Panc1 (cell line): ENCODE data around the gene NAAA. TPM values are rescaled to one million over a fixed set of nuclear protein-coding genes. Genes with fewer than 3 reads are reported as not detected.

Experiments used
- ATAC-seq: fragments of 200-7000 bp; cut with Tn5 transposase; 2 replicates; pipeline ENCODE4 v1.9.1; 2020; ENCODE audit warnings: mild to moderate bottlenecking, moderate library complexity
- BruUV-seq: library from RNA; stranded (reverse); fragments of 400-500 nt; replicated peaks from 2 replicates; lab custom pipeline; 2021; lab: Mats Ljungman, UMichigan
- CTCF ChIA-PET: fragments of 300-600 bp; sonication (Branson Sonifier 250); formaldehyde crosslinking; loops from one replicate; lab custom pipeline; 2022; ENCODE audit warnings: antibody characterized with exemption; lab: Charles Lee
- POLR2A ChIA-PET: fragments of 300-600 bp; sonication (Branson Sonifier 250); formaldehyde crosslinking; loops from one replicate; lab custom pipeline; 2022; ENCODE audit warnings: antibody characterized with exemption; lab: Charles Lee
- DNase-seq: peaks from one replicate; pipeline ENCODE4 v3.0.0-alpha.2; 2010; ENCODE audit warnings: low read depth, low spot score
- H3K27ac ChIP-seq: 2 replicates; pipeline ENCODE4 v1.5.1; 2011; ENCODE audit warnings: mild to moderate bottlenecking, low read length, inconsistent platforms
- H3K27me3 ChIP-seq: fragments of 200-500 bp; sonication (Bioruptor generic); 2 replicates; pipeline ENCODE4 v1.6.0; 2014; ENCODE audit warnings: low read length, inconsistent platforms; ENCODE audit not compliant: control insufficient read depth, insufficient read depth
- H3K36me3 ChIP-seq: fragments of 200-500 bp; sonication (Bioruptor generic); 2 replicates; pipeline ENCODE4 v1.5.1; 2014; ENCODE audit warnings: inconsistent platforms, mild to moderate bottlenecking, low read length, moderate library complexity; ENCODE audit not compliant: control insufficient read depth, insufficient read depth
- H3K4me1 ChIP-seq: 2 replicates; pipeline ENCODE4 v1.5.1; 2011; ENCODE audit warnings: inconsistent platforms, mild to moderate bottlenecking, low read length, moderate library complexity; ENCODE audit not compliant: control insufficient read depth, insufficient read depth
- H3K4me3 ChIP-seq, 2 experiments: 2 replicates each; pipeline ENCODE4 v1.5.1; 2011 to 2012; ENCODE audit warnings: low read depth in 2 of 2, low read length in 2 of 2, mild to moderate bottlenecking in 2 of 2, inconsistent platforms in 1 of 2, moderate library complexity in 1 of 2
- H3K9me3 ChIP-seq: fragments of 200-500 bp; sonication (Bioruptor generic); 2 replicates; pipeline ENCODE4 v1.5.1; 2014; ENCODE audit warnings: low read depth, mild to moderate bottlenecking, inconsistent platforms, low read length, moderate library complexity; ENCODE audit not compliant: control insufficient read depth, insufficient read depth
- CTCF ChIP-seq: fragments of 450-650 bp; IDR thresholded peaks from 2 replicates; pipeline ENCODE4 v1.5.1; 2017; ENCODE audit warnings: mild to moderate bottlenecking
- POLR2AphosphoS5 ChIP-seq: IDR thresholded peaks from 2 replicates; pipeline ENCODE4 v1.6.1; 2012; ENCODE audit warnings: mild to moderate bottlenecking, low read depth, low read length, moderate library complexity
- REST ChIP-seq, 2 experiments: IDR thresholded peaks; 2 replicates each; pipeline ENCODE4 v1.6.1; 2011 to 2012; ENCODE audit warnings: low read depth in 2 of 2, control low read depth in 1 of 2, low read length in 1 of 2, mild to moderate bottlenecking in 1 of 2, moderate library complexity in 1 of 2; ENCODE audit not compliant: insufficient read depth in 1 of 2
- SIN3A ChIP-seq: IDR thresholded peaks from 2 replicates; pipeline ENCODE4 v1.6.1; 2012; ENCODE audit warnings: low read depth, mild to moderate bottlenecking, low read length, moderate library complexity, borderline replicate concordance; ENCODE audit not compliant: insufficient read depth
- TCF7L2 ChIP-seq: IDR thresholded peaks from 2 replicates; pipeline ENCODE4 v1.6.1; 2011; ENCODE audit warnings: mild to moderate bottlenecking, low read depth, low read length, inconsistent platforms
- in situ Hi-C: cut with HindIII; loops from 2 replicates; pipeline ENCODE4 v1.10.0; 2016; ENCODE audit warnings: low sequenced_read_pairs, low pct_unique_long_range_greater_than_20kb
- intact Hi-C: fragments of 100-400 bp; cut with micrococcal nuclease; formaldehyde crosslinking; loops from one replicate; pipeline ENCODE4 v1.10.0; 2022; ENCODE audit not compliant: unreplicated experiment
- total RNA-seq: library from RNA; stranded (reverse); gene quantifications from one replicate; pipeline ENCODE4 v1.2.1, GENCODE V29; 2021; ENCODE audit not compliant: unreplicated experiment

Gene NAAA
- total RNA-seq, 1 experiment from 2014 or later: 11.9 TPM

GRCh38 chr4:75950213-75950815, 9.5 kb upstream of the NAAA start:
- no peak for TF ChIP-seq REST (IDR thresholded peaks at IDR 0.05; ENCODE audit: insufficient read depth in 1 of 2, low read depth in 2 of 2, low read length in 1 of 2)
- no peak for TF ChIP-seq CTCF
- TF ChIP-seq POLR2AphosphoS5: no peak
- no peak for TF ChIP-seq TCF7L2
- TF ChIP-seq SIN3A: no peak
- no peaks in the 10 kb centered on the region for H3K4me1 ChIP-seq
- no peak for ATAC-seq
- no TSS peak for BruUV-seq
- ChIA-PET POLR2A (no interaction called here), CTCF (no interaction called here)
- H3K27me3 ChIP-seq: no peaks in the 10 kb centered on the region
- H3K27ac ChIP-seq: no peak overlapping the region
- H3K36me3 ChIP-seq: peaks cover 29% of the 10 kb centered on the region
- no peak for DNase-seq
- intact Hi-C loops: no loop called here
- no peaks in the 10 kb centered on the region for H3K9me3 ChIP-seq
- no peak overlapping the region for H3K4me3 ChIP-seq
- in situ Hi-C loops: no loop called here

GRCh38 chr4:75948822-75949444, 8.1 kb upstream of the NAAA start:
- POLR2A ChIA-PET: no interaction called here
- DNase-seq (no peak), ATAC-seq (no peak)
- CTCF ChIA-PET: no interaction called here
- H3K36me3 ChIP-seq: peaks cover 31% of the 10 kb centered on the region
- H3K27me3 ChIP-seq: no peaks in the 10 kb centered on the region
- intact Hi-C loops (no loop called here), in situ Hi-C loops (no loop called here)
- no peaks in the 10 kb centered on the region for H3K9me3 ChIP-seq
- no peak overlapping the region for H3K4me3 ChIP-seq
- TF ChIP-seq POLR2AphosphoS5 (no peak), SIN3A (no peak)
- no peak overlapping the region for H3K27ac ChIP-seq
- H3K4me1 ChIP-seq: no peaks in the 10 kb centered on the region
- BruUV-seq: no TSS peak
